HTERT RPE-1 (cell line): ENCODE results near the gene FGF14.

Experiments used
- in situ Hi-C: fragments of 300-500 bp; cut with MboI; formaldehyde crosslinking; loops from 4 replicates; pipeline ENCODE4 v1.14.3; 2020; ENCODE audit warnings: low sequenced_read_pairs

FGF14 gene

DNA sequence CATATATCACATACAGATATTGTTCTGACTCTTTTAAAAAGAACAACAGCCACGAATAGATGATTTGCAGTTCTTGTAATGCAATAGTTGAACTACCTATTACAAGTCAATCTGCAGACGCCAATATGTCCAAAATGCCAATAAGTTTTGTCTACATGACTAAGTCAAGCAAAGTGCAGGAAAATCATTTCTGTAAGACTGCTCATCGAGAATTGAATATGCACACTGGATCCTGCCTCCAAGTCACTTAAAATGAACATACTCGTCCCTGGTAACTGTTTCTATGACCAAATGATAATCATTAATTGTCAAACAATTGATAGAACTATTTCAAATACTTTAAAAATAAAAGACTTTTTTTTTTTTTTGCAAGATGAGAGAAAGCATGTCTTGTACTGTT is 573.7 kb downstream of the FGF14 start:
- in situ Hi-C loops, result no loop called here

GRCh38 chr13:101817898-101818297 is 584.0 kb downstream of the FGF14 start:
- in situ Hi-C loops, result no loop called here

- in situ Hi-C loops, result no loop called here
These were observed 590.0 kb downstream of the FGF14 start for GRCh38 chr13:101811881-101812280.

DNA sequence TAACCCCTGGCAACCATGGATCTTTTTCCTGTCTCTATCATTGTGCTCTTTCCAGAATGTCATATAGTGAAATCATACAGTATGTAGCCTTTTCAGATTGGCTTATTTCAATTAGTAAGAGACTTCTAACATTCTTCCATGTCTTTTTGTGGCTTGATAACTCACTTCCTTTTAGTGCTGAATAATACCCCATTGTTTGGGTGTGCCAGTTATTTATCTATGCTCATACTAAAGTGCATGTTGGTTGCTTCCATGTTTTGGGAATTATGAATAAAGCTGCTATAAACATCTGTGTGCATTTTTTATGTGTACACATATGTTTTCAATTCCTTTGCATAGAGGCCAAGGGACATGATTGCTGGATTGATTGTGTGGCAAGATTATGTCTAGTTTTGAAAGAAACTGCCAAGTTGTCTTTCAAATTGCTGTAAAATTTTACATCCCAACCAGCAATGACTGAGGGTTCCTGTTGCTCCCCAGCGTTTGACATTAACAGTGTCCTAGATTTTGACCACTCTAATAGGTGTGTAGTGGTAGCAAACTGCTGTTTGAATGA is 590.5 kb downstream of the FGF14 start:
- in situ Hi-C loops, result no loop called here

DNA sequence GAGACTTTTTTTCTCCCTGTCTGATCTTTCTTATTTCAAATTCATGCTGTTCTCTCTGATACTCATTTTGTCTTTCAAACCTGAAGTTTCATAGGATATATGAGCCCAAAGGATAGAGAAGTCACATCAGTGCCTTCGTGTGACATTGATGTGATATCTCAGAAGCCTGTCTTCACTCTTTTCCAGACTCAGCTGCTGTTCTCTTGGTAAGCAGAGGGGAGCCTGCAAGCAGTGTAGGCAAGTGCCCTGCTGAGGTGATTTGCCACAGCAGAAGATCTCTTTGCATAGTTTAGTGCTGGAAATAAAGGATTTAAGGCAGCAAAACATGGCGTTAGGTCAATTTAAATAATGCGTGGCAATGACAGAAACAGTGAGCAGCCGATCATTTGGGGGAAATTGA is 602.7 kb downstream of the FGF14 start:
- in situ Hi-C loops, result no loop called here

GRCh38 chr13:101798437-101798836 is 603.4 kb downstream of the FGF14 start:
- in situ Hi-C loops, result no loop called here

GRCh38 chr13:101795460-101795859 is 606.4 kb downstream of the FGF14 start:
- in situ Hi-C loops, result no loop called here

- in situ Hi-C loops, result no loop called here
These were observed 606.8 kb downstream of the FGF14 start for GRCh38 chr13:101795025-101795424.

DNA sequence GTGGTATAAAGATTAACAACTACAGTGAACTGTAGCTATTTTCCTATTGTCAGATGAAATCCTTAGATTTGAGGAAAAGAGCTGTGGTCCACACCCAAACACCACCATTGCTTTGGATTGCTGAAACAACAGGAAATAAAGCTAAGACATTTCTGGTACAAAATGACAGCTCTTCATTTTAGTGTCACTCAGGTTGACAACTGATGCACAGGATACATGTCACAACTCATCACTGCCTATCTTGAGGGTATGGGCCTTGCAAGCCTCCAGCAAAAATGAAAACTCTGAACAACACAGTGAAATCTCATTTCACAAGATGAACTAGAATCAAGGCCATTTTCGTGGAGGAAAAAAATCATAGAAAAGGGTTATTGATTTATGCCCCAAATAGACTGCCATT is 609.7 kb downstream of the FGF14 start:
- in situ Hi-C loops, result no loop called here

- in situ Hi-C loops, result no loop called here
These were observed 616.0 kb downstream of the FGF14 start for GRCh38 chr13:101785858-101786257.

- in situ Hi-C loops, result no loop called here
These were observed 617.5 kb downstream of the FGF14 start for GRCh38 chr13:101784313-101784712.

DNA sequence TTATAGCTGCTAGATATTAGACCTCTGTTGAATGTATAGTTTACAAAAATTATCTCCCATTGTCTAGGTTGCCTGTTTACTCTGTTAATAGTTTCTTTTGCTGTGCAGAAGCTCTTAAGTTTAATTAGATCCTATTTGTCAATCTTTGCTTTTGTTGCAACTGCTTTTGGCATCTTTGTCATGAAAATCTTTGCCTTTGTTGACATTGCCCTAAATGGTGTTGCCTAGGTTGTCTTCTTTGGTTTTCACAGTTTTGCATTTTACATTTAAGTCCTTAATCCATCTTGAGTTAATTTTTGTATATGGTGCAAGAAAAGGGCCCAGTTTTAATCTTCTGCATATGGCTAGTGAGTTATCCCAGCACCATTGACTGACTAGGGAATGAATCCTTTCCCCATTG is 618.3 kb downstream of the FGF14 start:
- in situ Hi-C loops, result no loop called here

GRCh38 chr13:101780211-101780610 is 621.6 kb downstream of the FGF14 start:
- in situ Hi-C loops, result no loop called here

- in situ Hi-C loops, result no loop called here
These were observed 622.7 kb downstream of the FGF14 start for GRCh38 chr13:101779147-101779546.

DNA sequence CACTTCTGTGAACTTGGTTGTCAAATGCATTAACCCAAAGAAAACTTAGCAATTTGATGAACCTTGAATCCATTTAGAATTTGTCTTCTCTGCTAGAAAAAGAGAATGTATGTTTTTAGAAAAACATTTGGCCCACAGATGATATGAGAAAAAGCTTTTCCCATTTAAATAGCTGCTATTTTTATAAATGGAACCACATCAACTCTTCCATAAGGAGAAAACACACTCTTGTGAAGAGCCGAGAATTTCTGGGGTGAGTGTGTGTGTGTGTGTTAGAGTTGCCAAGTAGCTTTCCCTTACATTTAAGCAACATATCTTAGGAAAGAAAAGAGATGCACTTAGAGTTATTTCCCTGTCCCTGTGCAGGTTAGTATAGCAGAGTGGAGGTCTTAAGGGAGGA is 626.6 kb downstream of the FGF14 start:
- in situ Hi-C loops, result no loop called here

DNA sequence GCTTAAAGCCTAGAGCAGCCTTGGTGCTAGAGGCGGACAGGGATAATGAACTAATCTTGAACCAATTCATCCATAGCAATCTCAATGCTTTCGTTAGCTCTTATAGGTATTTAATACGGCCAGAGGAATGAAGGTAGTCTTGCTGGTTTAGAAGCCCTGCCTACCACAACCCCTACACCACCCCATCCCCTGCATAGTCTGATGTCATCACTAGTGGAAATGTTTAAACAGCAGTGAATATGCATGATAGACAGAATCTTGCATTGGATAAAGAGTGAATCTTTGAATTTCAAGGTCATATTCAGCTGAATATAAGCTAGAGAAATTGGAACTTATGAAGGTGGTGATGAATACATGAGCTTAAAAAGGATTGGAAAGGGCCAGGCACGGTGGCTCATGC is 627.5 kb downstream of the FGF14 start:
- in situ Hi-C loops, result no loop called here

DNA sequence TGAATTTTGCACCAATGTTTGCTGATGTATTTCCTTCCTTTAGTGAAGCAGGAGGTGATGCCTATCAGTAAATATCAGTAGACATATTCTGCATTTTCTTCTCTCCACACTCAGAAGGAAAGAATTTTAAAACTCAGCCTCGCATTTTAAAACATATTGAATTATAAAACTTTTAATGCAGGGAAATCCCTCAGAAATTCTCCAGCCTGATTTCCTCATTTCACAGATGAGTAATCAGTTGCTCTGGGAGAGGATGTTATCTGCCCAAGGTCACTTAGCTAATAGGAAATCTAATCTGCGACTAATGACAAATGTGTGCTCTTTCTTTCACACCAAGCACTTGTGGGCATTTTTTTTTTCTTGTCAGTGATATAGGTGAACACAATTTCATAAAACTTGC is 628.8 kb downstream of the FGF14 start:
- in situ Hi-C loops, result no loop called here

GRCh38 chr13:101767131-101767530 is 634.7 kb downstream of the FGF14 start:
- in situ Hi-C loops, result no loop called here

DNA sequence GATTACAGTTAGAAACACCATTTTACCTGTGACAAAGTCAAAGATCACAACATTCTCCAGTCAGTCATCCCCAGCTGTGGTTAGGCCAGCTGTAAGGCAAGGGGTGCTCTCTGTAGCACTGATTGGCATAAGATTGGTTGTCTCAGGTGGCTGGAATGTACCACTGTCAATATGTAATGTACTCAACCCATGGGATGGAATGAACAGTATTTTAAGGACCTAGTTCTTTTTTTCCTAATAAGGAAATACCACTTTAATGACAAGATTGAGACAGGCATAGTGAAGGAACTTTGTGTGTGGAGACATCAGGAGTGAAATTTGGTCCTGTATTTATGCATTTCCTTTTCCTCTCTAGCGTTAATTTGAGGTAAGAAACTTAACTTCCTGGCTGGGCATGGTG is 638.7 kb downstream of the FGF14 start:
- in situ Hi-C loops, result no loop called here

DNA sequence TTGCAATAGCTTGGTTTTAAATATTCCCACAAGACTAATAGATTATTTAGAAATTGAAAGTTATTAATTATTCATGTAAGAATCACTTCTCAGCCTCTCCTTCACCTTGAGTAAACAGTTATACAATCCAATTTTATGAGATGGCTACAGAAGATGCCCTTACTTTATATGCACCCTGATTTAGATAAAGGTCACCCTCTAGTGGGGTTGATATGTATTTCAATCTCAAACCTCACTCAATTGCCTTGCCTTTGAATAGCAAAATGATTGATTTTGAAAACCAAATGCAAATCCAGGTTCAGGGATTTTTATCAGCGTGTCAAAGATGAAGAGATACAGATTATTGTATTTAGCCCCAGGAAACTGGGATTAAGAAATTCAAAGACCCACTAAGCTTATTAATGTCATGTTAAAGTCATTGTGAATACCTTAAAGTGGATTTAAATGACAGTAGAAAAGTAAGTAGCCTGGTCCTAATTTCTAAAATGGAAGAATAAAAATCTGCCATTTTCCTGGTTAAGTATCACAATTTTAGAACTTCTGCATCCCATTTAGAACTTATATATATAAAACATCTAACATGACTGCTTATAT is 644.3 kb downstream of the FGF14 start:
- in situ Hi-C loops, result no loop called here

GRCh38 chr13:101755228-101755887 is 646.5 kb downstream of the FGF14 start:
- in situ Hi-C loops, result no loop called here

GRCh38 chr13:101752432-101752831 is 649.4 kb downstream of the FGF14 start:
- in situ Hi-C loops, result no loop called here

- in situ Hi-C loops, result no loop called here
These were observed 650.4 kb downstream of the FGF14 start for GRCh38 chr13:101751488-101751887.
